ENCODE data around the gene PRKG1.
"Not testable (repeated sequence)": the region's sequence is repeated elsewhere in the genome, so short reads cannot be mapped to it uniquely, and the experiment has no call there.

The PRKG1 gene

DNA sequence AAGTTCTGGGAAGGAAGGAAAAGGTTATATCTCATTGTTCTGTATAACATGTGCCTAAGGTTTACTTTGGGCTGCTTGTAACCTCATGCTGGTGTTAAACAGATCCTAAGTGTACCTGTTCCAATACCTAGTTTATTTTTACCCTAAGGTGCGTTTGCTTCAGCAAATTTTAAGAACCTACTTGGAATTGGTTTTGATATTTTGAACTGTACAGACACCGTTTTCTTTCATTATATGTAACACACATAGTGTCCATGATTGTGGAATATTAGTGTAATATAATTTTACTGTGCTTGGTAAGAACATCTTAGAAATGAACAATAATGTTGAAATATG, 954.2 kb downstream of the PRKG1 start:
- TF ChIP-seq, protein P1, sequence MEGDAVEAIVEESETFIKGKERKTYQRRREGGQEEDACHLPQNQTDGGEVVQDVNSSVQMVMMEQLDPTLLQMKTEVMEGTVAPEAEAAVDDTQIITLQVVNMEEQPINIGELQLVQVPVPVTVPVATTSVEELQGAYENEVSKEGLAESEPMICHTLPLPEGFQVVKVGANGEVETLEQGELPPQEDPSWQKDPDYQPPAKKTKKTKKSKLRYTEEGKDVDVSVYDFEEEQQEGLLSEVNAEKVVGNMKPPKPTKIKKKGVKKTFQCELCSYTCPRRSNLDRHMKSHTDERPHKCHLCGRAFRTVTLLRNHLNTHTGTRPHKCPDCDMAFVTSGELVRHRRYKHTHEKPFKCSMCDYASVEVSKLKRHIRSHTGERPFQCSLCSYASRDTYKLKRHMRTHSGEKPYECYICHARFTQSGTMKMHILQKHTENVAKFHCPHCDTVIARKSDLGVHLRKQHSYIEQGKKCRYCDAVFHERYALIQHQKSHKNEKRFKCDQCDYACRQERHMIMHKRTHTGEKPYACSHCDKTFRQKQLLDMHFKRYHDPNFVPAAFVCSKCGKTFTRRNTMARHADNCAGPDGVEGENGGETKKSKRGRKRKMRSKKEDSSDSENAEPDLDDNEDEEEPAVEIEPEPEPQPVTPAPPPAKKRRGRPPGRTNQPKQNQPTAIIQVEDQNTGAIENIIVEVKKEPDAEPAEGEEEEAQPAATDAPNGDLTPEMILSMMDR (IDR thresholded peaks at IDR 0.05; ENCODE audit: low read depth, low read length), result no peak
- no peak overlapping the region for H3K4me3 ChIP-seq (ENCODE audit: low read depth, low read length)

DNA sequence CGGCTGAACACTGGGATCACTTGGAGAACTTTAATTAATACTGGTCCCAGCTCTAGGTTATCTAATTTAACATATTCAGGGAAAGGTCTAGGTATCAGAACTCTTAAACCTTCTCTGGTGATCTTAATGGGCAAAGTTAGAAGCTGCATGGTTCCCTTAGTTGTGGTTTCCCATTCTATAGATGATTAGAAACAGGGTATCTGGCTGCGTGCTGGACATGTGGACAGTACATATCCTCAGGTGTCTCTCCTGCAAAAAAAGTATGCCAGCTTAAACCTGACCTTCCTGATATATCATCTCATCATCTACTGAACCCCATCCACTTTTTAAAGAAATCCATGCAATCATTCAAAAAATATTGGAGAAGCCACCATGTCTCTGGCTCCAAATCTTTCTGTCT, 955.3 kb downstream of the PRKG1 start:
- TF ChIP-seq, protein P1 (IDR thresholded peaks at IDR 0.05; ENCODE audit: low read depth, low read length), result no peak
- no peak overlapping the region for H3K4me3 ChIP-seq (ENCODE audit: low read depth, low read length)

DNA sequence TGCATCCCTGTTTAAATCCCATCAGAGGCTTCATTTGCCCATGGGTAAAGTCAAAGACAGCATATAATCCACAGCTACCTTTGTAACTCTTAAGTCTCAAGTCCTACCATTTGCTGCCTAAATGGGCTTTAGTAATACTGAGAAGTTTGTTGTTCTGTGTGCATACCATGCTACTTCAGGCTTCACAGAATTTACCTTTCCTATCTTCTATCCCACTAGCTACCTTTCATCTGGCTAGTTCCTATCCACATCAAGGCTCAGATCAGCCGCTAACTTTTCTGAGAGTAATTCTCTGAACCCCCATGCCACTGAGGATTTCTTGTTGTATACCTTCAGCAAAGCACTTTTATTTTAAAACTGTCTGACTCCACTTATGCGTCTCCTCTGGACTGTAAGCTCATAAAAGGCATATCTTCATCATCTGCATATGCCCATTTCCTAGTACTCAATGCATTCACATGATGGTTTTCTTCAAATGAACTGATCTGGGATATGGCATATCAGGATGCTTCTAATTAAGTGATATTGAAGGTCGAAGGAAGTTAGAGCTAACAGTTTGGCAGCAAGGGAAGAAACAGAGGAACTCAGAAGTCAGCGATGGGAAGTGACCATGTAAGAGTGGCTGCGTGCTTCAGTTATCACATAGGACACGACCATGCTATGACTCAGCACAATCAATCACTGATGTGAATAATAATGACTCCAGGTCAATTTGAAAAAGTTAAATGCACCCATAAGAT, 955.9 kb downstream of the PRKG1 start:
- TF ChIP-seq, protein P1 (IDR thresholded peaks at IDR 0.05; ENCODE audit: low read depth, low read length), result no peak
- H3K4me3 ChIP-seq (ENCODE audit: low read depth, low read length), result no peak overlapping the region

DNA sequence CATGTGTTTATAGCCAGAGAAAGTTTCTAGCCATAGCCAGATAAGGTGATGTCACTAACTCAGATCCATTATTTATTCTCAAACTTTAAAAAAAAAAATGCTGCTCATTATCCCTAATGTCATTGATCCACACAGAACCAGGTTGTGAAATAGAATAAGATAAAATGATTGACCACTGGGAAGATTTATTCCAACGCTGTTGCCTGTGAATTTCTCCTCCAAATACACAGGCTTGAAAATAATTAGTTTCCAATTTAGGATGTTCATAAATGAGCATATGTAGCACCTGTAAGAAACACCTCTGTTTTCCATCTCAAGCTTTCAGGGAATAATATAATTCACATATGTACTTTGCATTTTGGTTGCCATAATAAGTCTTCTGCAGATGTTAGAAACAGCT, 956.7 kb downstream of the PRKG1 start:
- TF ChIP-seq, protein P1 (IDR thresholded peaks at IDR 0.05; ENCODE audit: low read depth, low read length), result no peak
- H3K4me3 ChIP-seq (ENCODE audit: low read depth, low read length), result no peak overlapping the region

DNA sequence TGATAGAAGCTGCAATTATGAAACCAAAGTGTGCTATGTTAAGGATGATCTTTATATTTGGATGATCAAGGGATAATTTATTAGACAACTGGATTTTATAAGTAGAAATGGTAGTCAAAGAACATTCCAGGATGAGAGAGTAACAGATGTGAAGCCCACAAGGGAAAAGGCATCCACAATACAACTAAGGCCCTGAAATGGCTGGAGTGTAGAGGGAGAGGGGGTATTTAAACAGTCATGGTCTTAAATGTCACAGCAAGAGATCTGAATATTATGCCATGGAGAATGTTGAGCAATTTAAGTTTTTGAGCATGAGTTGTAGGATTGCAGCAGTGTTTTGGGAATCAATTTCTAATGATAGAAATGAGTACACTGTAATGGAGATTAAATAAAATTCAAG, 957.5 kb downstream of the PRKG1 start:
- no peak overlapping the region for H3K4me3 ChIP-seq (ENCODE audit: low read depth, low read length)
- TF ChIP-seq, protein P1 (IDR thresholded peaks at IDR 0.05; ENCODE audit: low read depth, low read length), result no peak

DNA sequence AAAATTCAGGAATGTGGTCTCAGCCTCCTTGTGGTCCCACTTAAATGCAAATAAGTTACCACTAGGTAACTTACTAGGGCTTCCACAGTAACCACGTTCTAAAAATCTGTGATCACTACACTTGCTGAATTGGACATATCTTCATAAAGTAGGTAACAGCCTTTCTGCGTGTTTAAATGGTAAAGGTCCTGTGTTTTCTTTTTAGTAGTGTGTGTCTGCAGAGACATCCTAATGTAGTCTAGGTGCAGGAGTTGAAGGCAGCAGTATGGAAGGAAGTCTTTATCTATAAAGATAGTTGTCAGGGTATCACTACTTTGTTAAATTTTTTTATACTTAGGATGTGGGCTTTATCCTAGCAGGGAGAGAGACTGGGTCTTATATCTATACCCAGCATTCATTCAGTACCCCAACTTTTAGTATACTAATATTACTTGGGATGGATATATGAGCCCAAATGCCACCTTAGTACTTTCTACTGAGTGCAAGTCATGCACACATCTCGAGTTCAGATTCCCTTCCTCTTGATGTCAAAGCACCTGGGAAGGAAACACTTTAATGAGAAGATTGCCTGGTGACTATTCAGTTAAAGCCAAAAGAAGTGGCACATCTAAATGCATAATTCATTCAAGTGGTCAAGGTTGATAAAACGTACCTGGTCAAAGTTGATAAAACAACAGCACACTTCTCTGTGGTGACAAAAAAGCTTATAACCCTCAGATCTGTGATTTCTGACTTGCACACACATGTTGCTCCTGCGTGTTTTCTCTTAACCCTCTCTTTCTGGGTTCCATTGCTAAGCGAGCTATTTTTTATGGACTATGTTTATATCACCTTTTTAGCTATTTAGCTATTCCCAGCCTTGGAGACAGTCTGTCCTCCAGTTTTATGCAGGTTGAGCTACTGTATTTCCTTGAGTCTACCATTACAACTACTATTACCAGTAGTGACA, 958.7 kb downstream of the PRKG1 start:
- H3K4me3 ChIP-seq (ENCODE audit: low read depth, low read length), result no peak overlapping the region
- TF ChIP-seq, protein P1 (IDR thresholded peaks at IDR 0.05; ENCODE audit: low read depth, low read length), result no peak

DNA sequence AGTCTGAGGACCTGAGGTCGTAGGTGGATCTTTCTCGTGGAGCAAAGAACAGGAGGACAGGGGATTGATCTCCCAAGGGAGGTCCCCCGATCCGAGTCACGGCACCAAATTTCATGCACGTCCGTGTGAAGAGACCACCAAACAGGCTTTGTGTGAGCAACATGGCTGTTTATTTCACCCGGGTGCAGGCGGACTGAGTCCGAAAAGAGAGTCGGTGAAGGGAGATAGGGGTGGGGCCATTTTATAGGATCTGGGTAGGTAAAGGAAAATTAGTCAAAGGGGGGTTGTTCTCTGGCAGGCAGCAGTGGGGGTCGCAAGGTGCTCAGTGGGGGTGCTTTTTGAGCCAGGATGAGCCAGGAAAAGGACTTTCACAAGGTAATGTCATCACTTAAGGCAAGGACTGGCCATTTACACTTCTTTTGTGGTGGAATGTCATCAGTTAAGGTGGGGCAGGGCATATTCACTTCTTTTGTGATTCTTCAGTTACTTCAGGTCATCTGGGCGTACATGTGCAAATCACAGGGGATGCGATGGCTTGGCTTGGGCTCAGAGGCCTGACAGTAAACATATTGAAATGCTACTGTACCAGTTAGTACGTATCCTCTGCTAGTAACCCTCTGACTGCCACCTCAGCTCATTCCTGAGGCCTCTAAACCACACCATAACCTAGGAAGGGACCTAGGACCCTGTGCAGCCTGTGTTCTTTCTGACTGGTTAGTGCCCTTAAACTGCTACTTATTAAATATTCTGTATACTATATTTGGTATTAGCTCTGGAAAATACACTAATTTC, 964.9 kb downstream of the PRKG1 start:
- not testable (repeated sequence) for H3K4me3 ChIP-seq (ENCODE audit: low read depth, low read length)
